C4-2B (cell line): ENCODE data around the gene NBEAL2.

Experiments
- CTCF ChIP-seq: fragments of 450-650 bp; conservative IDR thresholded peaks from 2 replicates; pipeline ENCODE4 v1.5.1; 2017; ENCODE audit warnings: mild to moderate bottlenecking
- ZFX ChIP-seq: fragments of 450-650 bp; IDR thresholded peaks from 2 replicates; pipeline ENCODE4 v1.6.1; 2017

DNA sequence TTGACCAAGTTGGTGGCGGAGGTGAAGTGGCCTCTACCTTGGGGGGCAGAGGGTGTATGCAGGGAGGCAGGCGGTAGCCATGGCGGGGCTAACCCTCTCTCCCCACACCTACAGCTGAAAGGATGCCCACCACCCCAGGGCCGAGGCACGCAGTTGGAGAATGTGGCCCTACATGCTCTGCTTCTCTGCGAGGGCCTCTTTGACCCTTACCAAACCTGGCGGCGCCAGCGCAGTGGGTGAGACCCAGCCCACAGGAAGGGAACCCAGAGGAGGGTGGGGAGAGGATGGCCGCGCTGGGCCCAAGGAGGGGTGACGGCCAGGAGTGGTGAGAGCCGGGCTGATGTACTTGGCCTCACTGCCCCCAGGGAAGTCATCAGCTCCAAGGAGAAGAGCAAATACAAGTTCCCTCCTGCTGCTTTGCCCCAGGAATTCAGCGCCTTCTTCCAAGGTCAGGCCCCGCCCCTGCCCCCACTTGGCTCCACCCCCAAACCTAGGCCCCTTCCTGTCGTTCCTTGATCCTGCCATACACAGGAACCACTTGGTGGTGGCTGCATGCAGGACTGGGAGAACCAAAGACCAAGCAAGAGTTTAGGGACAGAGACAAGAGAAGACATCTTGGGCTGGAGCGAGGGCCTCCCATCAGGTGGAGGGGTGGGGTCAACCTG, 9.8 kb downstream of the NBEAL2 start:
- TF ChIP-seq CTCF (no peak), ZFX (no peak)
